Central memory CD4-positive, alpha-beta T cell (primary cell): ENCODE measurements around the gene FYCO1.

ENCODE experiments used
- DNase-seq: peaks from one replicate; pipeline ENCODE4 v3.0.0; 2022

The FYCO1 gene

GRCh38 chr3:45940004-45940780, 55.4 kb downstream of the FYCO1 start:
- DNase-seq: no peak

GRCh38 chr3:45939341-45939771, 56.3 kb downstream of the FYCO1 start:
- DNase-seq: no peak

- DNase-seq: peak; percentile 75
Observed at GRCh38 chr3:45938864-45939263, 56.8 kb downstream of the FYCO1 start.

- no peak for DNase-seq
Observed at GRCh38 chr3:45938043-45938435, 57.6 kb downstream of the FYCO1 start.

GRCh38 chr3:45937206-45938042, 58.2 kb downstream of the FYCO1 start:
- DNase-seq: no peak

- DNase-seq: no peak
Observed at GRCh38 chr3:45936261-45936660, 59.4 kb downstream of the FYCO1 start.

- DNase-seq: no peak
Observed at GRCh38 chr3:45933591-45933990, 62.0 kb downstream of the FYCO1 start.

GRCh38 chr3:45932112-45932511, 63.5 kb downstream of the FYCO1 start:
- DNase-seq: no peak

- DNase-seq: no peak
Observed at GRCh38 chr3:45931496-45931895, 64.1 kb downstream of the FYCO1 start.

GRCh38 chr3:45929042-45929679, 66.5 kb downstream of the FYCO1 start:
- peak; percentile 51 for DNase-seq

GRCh38 chr3:45927881-45928280, 67.7 kb downstream of the FYCO1 start:
- DNase-seq: no peak

- no peak for DNase-seq
Observed at GRCh38 chr3:45923755-45924154, 71.9 kb downstream of the FYCO1 start.

GRCh38 chr3:45922950-45923590, 72.6 kb downstream of the FYCO1 start:
- no peak for DNase-seq

- no peak for DNase-seq
Observed at GRCh38 chr3:45922039-45922326, 73.6 kb downstream of the FYCO1 start.

GRCh38 chr3:45921158-45922038, 74.2 kb downstream of the FYCO1 start:
- no peak for DNase-seq

GRCh38 chr3:45917146-45917898, 78.3 kb downstream of the FYCO1 start:
- no peak for DNase-seq

GRCh38 chr3:45915518-45916231, 79.9 kb downstream of the FYCO1 start:
- peak; percentile 60 for DNase-seq

- DNase-seq: no peak
Observed at GRCh38 chr3:45915059-45915439, 80.6 kb downstream of the FYCO1 start.

GRCh38 chr3:45914362-45915058, 81.1 kb downstream of the FYCO1 start:
- DNase-seq: no peak

GRCh38 chr3:45912435-45912834, 83.2 kb downstream of the FYCO1 start:
- no peak for DNase-seq
